Cortex of kidney (tissue), 1 donor: Measurements from ENCODE around the gene SRP9.
"Not testable (repeated sequence)": the region's sequence is repeated elsewhere in the genome, so short reads cannot be mapped to it uniquely, and the experiment has no call there.

Source experiments
- DNase-seq: peaks from one replicate; lab custom pipeline; 2025; lab: John Stamatoyannopoulos, UW

Gene SRP9

DNA sequence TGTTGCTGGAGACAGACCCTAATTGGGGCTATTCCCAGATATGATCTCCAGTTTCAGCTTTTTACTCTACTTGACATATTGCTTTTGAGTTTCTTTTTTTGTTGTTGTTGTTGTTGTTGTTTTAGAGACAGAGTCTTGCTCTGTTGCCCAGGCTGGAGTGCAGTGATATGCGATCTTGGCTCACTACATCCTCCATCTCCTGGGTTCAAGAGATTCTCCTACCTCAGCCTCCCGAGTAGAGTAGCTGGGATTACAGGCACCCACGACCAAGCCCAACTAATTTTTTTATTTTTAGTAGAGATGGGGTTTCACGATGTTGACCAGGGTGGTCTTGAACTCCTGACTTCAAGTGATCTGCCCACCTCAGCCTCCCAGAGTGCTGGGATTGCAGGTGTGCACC is 1.3 kb upstream of the SRP9 start:
- no peak for DNase-seq

GRCh38 chr1:225777058-225777582 is 506 bp upstream of the SRP9 start:
- DNase-seq, result no peak

- no peak for DNase-seq
Observed at GRCh38 chr1:225778337-225778669, 677 bp downstream of the SRP9 start.

DNA sequence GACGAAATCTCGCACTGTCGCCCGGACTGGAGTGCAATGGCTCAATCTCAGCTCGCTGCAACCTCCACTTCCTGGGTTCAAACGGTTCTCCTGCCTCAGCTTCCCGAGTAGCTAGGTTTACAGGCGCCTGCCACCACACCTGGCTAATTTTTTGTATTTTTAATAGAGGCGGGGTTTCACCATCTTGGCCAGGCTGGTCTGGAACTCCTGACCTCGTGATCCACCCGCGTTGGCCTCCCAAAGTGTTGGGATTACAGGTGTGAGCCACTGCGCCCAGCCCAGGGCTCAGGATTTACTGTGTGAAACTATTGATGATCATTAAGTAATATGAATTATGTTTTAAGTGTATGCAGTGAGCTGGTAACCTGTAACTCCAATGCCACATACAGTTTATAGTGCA is 1.5 kb downstream of the SRP9 start:
- not testable (repeated sequence) for DNase-seq

- no peak for DNase-seq
Observed at GRCh38 chr1:225780134-225780533, 2.5 kb downstream of the SRP9 start.

- no peak for DNase-seq
Observed at GRCh38 chr1:225780630-225781029, 3.0 kb downstream of the SRP9 start.

GRCh38 chr1:225789142-225789541 is 11.5 kb downstream of the SRP9 start:
- not testable (repeated sequence) for DNase-seq

GRCh38 chr1:225794954-225795353 is 17.3 kb downstream of the SRP9 start:
- no peak for DNase-seq

GRCh38 chr1:225796097-225796496 is 18.5 kb downstream of the SRP9 start:
- not testable (repeated sequence) for DNase-seq

DNA sequence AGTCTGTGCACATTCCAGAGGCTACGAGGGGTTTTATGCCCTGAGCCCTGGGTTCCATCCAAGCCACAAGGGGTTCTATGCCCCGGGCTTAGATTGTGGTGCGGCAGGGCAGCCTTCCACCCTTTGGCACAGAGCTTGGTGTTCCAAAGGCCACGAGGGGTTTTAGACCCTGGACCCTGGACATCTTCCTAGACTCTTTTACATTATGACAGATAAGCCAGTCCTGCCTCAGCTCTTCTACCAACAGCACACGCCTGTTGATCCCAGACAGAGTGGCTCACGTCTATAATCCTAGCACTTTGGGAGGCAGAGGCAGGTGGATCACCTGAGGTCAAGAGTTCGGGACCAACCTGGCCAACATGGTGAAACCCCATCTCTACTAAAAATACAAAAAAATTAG is 23.5 kb downstream of the SRP9 start:
- not testable (repeated sequence) for DNase-seq

GRCh38 chr1:225806249-225806648 is 28.6 kb downstream of the SRP9 start:
- DNase-seq, result no peak

- not testable (repeated sequence) for DNase-seq
Observed at GRCh38 chr1:225806736-225807135, 29.1 kb downstream of the SRP9 start.

GRCh38 chr1:225808136-225808535 is 30.5 kb downstream of the SRP9 start:
- DNase-seq, result no peak

GRCh38 chr1:225809842-225810578 is 32.4 kb downstream of the SRP9 start, which contains the start of gene EPHX1:
EPHX1 (plus strand) TSS chr1:225810124; CDS start chr1:225828730, 18,606 bp downstream.
- no peak for DNase-seq

DNA sequence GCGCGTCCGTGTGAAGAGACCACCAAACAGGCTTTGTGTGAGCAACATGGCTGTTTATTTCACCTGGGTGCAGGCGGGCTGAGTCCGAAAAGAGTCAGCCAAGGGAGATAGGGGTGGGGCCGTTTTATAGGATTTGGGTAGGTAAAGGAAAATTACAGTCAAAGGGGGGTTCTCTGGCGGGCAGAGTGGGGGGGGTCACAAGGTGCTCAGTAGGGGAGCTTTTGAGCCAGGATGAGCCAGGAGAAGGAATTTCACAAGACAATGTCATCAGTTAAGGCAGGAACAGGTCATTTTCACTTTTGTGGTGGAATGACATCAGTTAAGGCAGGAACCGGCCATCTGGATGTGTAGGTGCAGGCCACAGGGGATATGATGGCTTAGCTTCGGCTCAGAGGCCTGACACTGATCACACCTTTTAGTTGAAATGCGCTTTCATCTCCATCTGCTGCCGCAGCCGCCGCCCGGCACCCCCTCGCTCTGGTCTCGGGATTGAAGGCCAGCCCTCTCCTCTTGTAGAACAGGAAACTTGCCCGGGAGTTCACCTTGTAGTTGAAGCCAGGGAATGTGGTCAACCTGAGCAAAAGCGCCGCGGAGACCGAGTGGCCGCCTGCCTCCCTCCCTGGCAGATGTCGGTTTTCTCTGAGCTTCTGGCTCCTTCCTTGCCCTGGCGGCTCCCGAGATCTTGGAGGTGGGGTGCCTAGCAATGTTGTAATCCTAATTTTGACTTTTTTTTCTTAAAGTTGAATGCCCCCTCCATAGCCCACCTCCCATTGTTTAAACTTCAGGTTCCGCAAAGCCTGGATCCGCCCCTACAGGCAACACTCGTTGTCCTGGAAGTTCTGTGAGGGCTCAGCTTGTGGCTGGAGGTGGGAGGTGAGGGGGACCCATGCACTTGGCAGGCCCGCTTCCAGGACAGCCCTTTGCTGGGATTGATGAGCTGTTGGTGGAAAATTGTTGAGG is 33.2 kb downstream of the SRP9 start:
- not testable (repeated sequence) for DNase-seq

- no peak for DNase-seq
Observed at GRCh38 chr1:225811622-225812487, 34.2 kb downstream of the SRP9 start.

DNA sequence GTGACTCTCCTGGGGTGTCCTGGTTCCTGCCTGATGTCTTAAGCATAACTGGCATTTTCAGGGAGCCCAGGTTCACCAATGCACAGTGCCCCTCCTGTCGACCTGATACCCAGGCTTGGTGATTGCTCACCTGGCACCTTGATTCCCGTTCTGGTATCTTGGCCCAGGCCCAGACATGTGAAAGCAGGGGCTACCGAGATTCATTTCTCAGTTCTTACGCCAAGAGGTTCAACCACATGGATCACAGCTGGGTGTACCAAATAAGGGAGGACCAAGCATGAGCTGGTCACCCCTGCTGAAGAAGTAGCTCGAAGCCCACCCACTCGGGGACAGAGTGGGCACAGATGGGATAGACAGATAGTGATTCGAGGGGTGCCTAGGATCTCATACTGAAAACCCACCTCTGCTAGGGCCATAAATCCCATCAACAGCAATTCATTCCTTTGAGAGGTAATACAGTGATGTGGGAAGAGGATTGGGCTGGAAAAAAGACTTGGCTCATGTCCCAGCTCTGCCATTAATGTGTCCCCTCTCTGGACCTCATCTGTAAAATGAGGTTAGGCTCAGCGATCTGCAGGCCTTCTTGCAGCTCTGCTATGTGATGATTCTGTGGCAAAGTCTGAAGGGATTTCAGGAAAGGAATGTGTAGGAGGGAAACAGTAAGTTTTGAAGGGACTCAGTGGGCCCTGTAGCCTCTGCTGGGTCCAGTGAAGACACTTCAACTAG is 35.0 kb downstream of the SRP9 start:
- no peak for DNase-seq

DNA sequence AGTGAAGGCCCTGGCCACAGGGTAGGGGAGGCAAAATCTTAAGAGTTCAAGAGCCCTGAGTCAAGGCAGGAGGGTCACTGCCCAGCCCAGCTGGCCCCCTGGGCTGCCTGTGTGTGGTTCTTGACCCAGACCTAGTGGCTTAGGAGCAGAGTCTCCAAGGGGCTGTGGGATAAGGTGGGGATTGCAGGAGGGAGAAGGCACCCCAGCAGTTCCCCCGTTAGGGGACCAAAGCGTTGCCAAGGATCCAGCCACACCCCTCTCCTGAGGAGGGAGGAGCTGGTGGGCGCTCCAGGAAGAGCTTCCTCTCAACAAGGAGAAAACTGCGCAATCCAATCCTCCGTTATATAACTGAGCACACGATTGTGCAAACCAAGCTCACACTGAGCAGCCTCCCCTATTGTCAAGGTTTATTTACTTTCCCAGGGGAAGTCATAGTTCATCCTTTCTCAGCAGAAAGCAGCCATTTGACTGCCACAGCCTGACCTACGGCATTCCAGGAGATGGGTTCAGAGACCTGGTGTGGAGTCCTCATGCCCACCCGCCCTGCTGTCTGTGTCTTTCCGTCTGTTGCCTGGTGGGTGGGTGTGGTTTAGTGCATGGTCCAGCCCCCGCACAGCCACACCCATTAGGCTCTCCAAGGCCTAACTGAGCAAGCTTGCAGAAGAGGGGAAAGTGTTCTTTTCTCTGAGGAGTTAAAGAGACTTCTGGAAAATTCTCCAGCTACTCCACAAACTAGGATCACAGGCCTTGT is 35.8 kb downstream of the SRP9 start:
- no peak for DNase-seq

DNA sequence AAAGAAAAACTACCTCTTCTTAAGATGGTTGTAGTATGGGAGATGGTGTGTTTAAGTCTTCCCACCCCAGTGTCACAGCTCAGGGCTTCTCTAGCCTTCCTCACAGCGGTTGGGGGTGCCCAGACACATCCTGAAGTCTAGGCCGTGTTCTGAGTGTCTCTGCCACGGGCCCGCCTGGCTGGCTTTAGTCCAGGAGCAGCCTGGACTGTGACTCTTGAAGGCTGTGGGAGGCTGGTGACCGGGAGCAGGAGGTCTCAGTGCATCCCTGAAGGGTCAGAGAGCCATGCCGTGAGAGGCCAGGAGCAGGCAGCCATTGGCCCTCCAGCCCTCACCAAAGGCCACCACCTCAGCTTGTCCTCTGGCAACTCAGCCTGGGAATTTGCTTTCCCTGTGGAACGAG is 36.8 kb downstream of the SRP9 start:
- DNase-seq, result no peak

DNA sequence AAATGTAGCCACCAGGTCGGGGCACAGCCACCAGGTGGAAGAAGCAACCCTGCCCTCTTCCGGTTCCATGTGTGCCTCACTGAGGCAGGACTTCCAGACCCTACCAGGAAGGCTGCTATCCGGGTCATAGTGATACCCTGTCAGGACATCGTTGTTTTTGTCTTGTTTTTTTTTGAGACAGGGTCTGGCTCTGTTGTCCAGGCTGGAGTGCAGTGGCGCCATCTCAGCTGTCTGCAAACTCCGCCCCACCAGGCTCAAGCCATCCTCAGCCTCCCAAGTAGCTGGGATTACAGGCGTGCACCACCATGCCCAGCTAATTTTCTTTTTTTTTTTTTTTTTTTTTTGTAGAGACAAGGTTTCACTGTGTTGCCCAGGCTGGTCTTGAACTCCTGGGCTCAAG is 37.5 kb downstream of the SRP9 start:
- DNase-seq, result not testable (repeated sequence)
